HepG2 (cell line): ENCODE data around the gene RCOR1. TPM values are rescaled to one million over a fixed set of nuclear protein-coding genes. Genes with fewer than 3 reads are reported as not detected.
A peak's percentile ranks its signal among the peaks of the same experiment; 100 is the strongest.

Experiments used
- HDAC1 ChIP-seq: sonication (generic); formaldehyde crosslinking; IDR thresholded peaks from 2 replicates; pipeline ENCODE4 v1.5.1; 2020; ENCODE audit warnings: mild to moderate bottlenecking, missing genetic modification reagents
- ISL2 ChIP-seq: sonication (generic); formaldehyde crosslinking; IDR thresholded peaks from 2 replicates; pipeline ENCODE4 v1.5.0; 2020; ENCODE audit warnings: missing genetic modification reagents
- MXD4 ChIP-seq: IDR thresholded peaks from 2 replicates; pipeline ENCODE4 v1.6.1; 2016; ENCODE audit warnings: mild to moderate bottlenecking, missing biosample characterization, missing genetic modification reagents
- RFX1 ChIP-seq: fragments of 450-650 bp; IDR thresholded peaks from 2 replicates; pipeline ENCODE4 v1.6.1; 2017
- SMC3 ChIP-seq: IDR thresholded peaks from 2 replicates; pipeline ENCODE4 v1.6.1; 2011; ENCODE audit warnings: low read length, improper control_type of control experiment
- ZMYM4 ChIP-seq: sonication (generic); formaldehyde crosslinking; IDR thresholded peaks from 2 replicates; pipeline ENCODE4 v1.8.1; 2023; ENCODE audit warnings: mild to moderate bottlenecking, missing genetic modification reagents
- ZNF557 ChIP-seq: sonication (generic); formaldehyde crosslinking; IDR thresholded peaks from 2 replicates; pipeline ENCODE4 v1.4.0; 2020; ENCODE audit warnings: missing genetic modification reagents
- ZNF713 ChIP-seq: sonication (generic); formaldehyde crosslinking; IDR thresholded peaks from 2 replicates; pipeline ENCODE4 v1.4.0; 2020; ENCODE audit warnings: mild to moderate bottlenecking, missing genetic modification reagents
- polyA plus RNA-seq, 8 experiments: library from polyadenylated mRNA; depleted of rRNA in 3 of 8; stranded (reverse) in 7 of 8; unstranded in 1 of 8; fragments of >200 nt; fragmentation: Illumina TruSeq in 4 of 8; extraction: Trizol in 4 of 8; gene quantifications; 2 replicates each; pipeline versions ENCODE4 v1.2.1 to v1.2.3, GENCODE V29; 2011 to 2016; ENCODE audit warnings: low read depth in 4 of 8, missing spikeins in 1 of 8, mixed read lengths in 1 of 8; ENCODE audit not compliant: insufficient read depth in 1 of 8
- total RNA-seq, 5 experiments: library from RNA; depleted of rRNA; stranded (reverse); fragments of >200 nt; fragmentation: Illumina TruSeq; extraction: Trizol; gene quantifications; 2 replicates each; pipeline ENCODE4 v1.2.3, GENCODE V29; 2016; ENCODE audit warnings: low read depth in 1 of 5
- TF ChIP-seq, protein P1 (sequence below): sonication (generic); formaldehyde crosslinking; IDR thresholded peaks from 2 replicates; pipeline ENCODE4 v1.4.0; 2020; ENCODE audit warnings: mild to moderate bottlenecking, missing genetic modification reagents, borderline replicate concordance
- TF ChIP-seq, protein P2 (sequence below): IDR thresholded peaks from 2 replicates; pipeline ENCODE4 v1.6.1; 2016; ENCODE audit warnings: control low read depth
- TF ChIP-seq, protein P3 (sequence below): sonication (generic); formaldehyde crosslinking; IDR thresholded peaks from 2 replicates; pipeline ENCODE4 v1.4.0; 2020; ENCODE audit warnings: missing genetic modification reagents
- TF ChIP-seq, protein P4 (sequence below): sonication (generic); formaldehyde crosslinking; IDR thresholded peaks from 2 replicates; pipeline ENCODE4 v1.4.0; 2020; ENCODE audit warnings: missing genetic modification reagents, mild to moderate bottlenecking, borderline replicate concordance
- TF ChIP-seq, protein P5 (sequence below): sonication (generic); formaldehyde crosslinking; IDR thresholded peaks from 2 replicates; pipeline ENCODE4 v1.8.1; 2022; ENCODE audit warnings: low read depth, mild to moderate bottlenecking, missing genetic modification reagents
- TF ChIP-seq, protein P6 (sequence below): sonication (generic); formaldehyde crosslinking; IDR thresholded peaks from 2 replicates; pipeline ENCODE4 v1.4.0; 2020; ENCODE audit warnings: missing genetic modification reagents, borderline replicate concordance
- TF ChIP-seq, protein P7 (sequence below): sonication (generic); formaldehyde crosslinking; IDR thresholded peaks from 2 replicates; pipeline ENCODE4 v1.5.0; 2020; ENCODE audit warnings: missing genetic modification reagents, mild to moderate bottlenecking, borderline replicate concordance

The RCOR1 gene
- total and polyA plus RNA-seq, 2 of the 13 experiments (the other 11 are each of a cell fraction or from before 2014, with no cell fraction given), result 10.2 to 11.1 TPM

DNA sequence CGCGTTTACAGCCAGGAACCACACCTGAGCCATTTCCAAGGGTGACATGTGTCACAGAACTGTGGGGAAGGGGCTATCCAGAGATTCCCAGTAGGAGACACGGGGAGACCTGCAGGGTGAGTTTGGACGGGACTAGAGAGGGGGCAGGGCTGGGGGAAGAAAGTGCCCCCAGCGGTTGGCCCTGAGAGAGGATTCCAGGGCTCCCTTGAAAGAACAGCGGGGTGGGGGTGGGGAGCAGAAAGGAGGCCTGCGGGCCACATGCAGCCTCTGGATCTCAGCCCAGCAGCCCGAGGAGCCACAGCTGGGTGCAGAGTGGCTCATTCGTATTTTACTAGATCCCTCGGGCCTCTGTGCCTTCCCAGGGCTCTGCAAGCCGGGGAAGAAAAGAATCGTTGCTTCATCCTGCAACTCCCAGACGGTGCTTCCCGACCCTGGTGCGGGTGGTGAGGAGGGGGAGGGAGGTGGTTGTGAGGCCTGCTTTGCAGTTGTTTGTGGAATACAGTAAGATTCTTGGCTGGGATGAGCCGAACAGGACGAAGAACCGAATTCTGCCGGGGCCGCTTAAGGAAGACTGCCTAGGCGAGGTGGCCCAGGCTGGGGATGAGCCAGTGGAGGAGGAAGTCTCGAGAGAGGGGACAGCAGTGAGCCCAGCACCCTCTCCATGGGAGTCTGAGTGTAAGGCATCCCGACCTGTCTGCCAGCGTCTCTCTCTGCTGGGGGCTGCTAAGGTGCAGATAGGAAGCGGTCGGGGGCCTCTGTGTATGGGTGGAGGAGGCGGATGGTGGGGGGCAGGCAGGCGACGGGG lies 46.8 kb upstream of the RCOR1 start (continued):
- TF ChIP-seq, protein P1, sequence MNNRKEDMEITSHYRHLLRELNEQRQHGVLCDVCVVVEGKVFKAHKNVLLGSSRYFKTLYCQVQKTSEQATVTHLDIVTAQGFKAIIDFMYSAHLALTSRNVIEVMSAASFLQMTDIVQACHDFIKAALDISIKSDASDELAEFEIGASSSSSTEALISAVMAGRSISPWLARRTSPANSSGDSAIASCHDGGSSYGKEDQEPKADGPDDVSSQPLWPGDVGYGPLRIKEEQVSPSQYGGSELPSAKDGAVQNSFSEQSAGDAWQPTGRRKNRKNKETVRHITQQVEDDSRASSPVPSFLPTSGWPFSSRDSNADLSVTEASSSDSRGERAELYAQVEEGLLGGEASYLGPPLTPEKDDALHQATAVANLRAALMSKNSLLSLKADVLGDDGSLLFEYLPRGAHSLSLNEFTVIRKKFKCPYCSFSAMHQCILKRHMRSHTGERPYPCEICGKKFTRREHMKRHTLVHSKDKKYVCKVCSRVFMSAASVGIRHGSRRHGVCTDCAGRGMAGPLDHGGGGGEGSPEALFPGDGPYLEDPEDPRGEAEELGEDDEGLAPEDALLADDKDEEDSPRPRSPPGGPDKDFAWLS (CRISPR knock-in tag), result no peak
- no peak; the same call in none of the 2 replicates for TF ChIP-seq HDAC1 (CRISPR knock-in tag)
- TF ChIP-seq RFX1, result no peak
- TF ChIP-seq, protein P2, sequence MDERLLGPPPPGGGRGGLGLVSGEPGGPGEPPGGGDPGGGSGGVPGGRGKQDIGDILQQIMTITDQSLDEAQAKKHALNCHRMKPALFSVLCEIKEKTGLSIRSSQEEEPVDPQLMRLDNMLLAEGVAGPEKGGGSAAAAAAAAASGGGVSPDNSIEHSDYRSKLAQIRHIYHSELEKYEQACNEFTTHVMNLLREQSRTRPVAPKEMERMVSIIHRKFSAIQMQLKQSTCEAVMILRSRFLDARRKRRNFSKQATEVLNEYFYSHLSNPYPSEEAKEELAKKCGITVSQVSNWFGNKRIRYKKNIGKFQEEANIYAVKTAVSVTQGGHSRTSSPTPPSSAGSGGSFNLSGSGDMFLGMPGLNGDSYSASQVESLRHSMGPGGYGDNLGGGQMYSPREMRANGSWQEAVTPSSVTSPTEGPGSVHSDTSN, result no peak
- TF ChIP-seq ISL2 (CRISPR knock-in tag), result 0 out of 2 replicates have a peak, but pooled peaks have one; percentile 20
- peak; percentile 43; the same call in 1 of the 2 replicates for TF ChIP-seq MXD4 (CRISPR knock-in tag)
- TF ChIP-seq ZNF557 (CRISPR knock-in tag), result no peak
- TF ChIP-seq, protein P3, sequence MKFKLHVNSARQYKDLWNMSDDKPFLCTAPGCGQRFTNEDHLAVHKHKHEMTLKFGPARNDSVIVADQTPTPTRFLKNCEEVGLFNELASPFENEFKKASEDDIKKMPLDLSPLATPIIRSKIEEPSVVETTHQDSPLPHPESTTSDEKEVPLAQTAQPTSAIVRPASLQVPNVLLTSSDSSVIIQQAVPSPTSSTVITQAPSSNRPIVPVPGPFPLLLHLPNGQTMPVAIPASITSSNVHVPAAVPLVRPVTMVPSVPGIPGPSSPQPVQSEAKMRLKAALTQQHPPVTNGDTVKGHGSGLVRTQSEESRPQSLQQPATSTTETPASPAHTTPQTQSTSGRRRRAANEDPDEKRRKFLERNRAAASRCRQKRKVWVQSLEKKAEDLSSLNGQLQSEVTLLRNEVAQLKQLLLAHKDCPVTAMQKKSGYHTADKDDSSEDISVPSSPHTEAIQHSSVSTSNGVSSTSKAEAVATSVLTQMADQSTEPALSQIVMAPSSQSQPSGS (CRISPR knock-in tag), result peak; percentile 21; the same call in 1 of the 2 replicates
- no peak for TF ChIP-seq ZNF713 (CRISPR knock-in tag)
- TF ChIP-seq, protein P4, sequence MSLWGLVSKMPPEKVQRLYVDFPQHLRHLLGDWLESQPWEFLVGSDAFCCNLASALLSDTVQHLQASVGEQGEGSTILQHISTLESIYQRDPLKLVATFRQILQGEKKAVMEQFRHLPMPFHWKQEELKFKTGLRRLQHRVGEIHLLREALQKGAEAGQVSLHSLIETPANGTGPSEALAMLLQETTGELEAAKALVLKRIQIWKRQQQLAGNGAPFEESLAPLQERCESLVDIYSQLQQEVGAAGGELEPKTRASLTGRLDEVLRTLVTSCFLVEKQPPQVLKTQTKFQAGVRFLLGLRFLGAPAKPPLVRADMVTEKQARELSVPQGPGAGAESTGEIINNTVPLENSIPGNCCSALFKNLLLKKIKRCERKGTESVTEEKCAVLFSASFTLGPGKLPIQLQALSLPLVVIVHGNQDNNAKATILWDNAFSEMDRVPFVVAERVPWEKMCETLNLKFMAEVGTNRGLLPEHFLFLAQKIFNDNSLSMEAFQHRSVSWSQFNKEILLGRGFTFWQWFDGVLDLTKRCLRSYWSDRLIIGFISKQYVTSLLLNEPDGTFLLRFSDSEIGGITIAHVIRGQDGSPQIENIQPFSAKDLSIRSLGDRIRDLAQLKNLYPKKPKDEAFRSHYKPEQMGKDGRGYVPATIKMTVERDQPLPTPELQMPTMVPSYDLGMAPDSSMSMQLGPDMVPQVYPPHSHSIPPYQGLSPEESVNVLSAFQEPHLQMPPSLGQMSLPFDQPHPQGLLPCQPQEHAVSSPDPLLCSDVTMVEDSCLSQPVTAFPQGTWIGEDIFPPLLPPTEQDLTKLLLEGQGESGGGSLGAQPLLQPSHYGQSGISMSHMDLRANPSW (CRISPR knock-in tag), result no peak
- TF ChIP-seq ZMYM4 (CRISPR knock-in tag), result no peak
- TF ChIP-seq, protein P5, sequence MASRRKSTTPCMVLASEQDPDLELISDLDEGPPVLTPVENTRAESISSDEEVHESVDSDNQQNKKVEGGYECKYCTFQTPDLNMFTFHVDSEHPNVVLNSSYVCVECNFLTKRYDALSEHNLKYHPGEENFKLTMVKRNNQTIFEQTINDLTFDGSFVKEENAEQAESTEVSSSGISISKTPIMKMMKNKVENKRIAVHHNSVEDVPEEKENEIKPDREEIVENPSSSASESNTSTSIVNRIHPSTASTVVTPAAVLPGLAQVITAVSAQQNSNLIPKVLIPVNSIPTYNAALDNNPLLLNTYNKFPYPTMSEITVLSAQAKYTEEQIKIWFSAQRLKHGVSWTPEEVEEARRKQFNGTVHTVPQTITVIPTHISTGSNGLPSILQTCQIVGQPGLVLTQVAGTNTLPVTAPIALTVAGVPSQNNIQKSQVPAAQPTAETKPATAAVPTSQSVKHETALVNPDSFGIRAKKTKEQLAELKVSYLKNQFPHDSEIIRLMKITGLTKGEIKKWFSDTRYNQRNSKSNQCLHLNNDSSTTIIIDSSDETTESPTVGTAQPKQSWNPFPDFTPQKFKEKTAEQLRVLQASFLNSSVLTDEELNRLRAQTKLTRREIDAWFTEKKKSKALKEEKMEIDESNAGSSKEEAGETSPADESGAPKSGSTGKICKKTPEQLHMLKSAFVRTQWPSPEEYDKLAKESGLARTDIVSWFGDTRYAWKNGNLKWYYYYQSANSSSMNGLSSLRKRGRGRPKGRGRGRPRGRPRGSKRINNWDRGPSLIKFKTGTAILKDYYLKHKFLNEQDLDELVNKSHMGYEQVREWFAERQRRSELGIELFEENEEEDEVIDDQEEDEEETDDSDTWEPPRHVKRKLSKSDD (CRISPR knock-in tag), result no peak
- TF ChIP-seq, protein P6, sequence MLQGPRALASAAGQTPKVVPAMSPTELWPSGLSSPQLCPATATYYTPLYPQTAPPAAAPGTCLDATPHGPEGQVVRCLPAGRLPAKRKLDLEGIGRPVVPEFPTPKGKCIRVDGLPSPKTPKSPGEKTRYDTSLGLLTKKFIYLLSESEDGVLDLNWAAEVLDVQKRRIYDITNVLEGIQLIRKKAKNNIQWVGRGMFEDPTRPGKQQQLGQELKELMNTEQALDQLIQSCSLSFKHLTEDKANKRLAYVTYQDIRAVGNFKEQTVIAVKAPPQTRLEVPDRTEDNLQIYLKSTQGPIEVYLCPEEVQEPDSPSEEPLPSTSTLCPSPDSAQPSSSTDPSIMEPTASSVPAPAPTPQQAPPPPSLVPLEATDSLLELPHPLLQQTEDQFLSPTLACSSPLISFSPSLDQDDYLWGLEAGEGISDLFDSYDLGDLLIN, result no peak
- TF ChIP-seq, protein P7, sequence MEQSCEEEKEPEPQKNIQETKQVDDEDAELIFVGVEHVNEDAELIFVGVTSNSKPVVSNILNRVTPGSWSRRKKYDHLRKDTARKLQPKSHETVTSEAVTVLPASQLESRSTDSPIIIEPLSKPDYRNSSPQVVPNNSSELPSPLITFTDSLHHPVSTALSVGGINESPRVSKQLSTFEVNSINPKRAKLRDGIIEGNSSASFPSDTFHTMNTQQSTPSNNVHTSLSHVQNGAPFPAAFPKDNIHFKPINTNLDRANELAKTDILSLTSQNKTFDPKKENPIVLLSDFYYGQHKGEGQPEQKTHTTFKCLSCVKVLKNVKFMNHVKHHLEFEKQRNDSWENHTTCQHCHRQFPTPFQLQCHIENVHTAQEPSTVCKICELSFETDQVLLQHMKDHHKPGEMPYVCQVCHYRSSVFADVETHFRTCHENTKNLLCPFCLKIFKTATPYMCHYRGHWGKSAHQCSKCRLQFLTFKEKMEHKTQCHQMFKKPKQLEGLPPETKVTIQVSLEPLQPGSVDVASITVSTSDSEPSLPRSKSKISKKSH (CRISPR knock-in tag), result peak; percentile 14; the same call in 1 of the 2 replicates
- no peak for TF ChIP-seq SMC3
